ENCODE data around the gene MARVELD1. TPM values are rescaled to one million over a fixed set of nuclear protein-coding genes. Genes with fewer than 3 reads are reported as not detected.

Gene MARVELD1
- polyA plus RNA-seq, 2 of the 4 experiments (the other 2 are of a cell fraction), result 29.1 to 31.7 TPM

GRCh38 chr10:97676770-97677581, 36.6 kb upstream of the MARVELD1 start:
- DNase-seq (ENCODE audit: low read depth in 1 of 2, low spot score in 1 of 2) (peak; percentile 77 to 83), ATAC-seq (peak; percentile 57 to 74), FAIRE-seq (no peak)
- ChIA-PET POLR2A (interaction anchor here (0.6 to 1.3 kb wide), 2 partner anchors 10 to 37 kb away, joined by 3 to 5 read pairs; partner anchors contain the start of gene AVPI1), CTCF (interaction anchor here (0.6 to 37.6 kb wide), 22 partner anchors 10 to 1701 kb away, joined by 3 to 1127 read pairs (median 4); partner anchors contain the start of genes ANKRD2, AVPI1, MARVELD1 and ZFYVE27)
- Histone ChIP-seq H3K4me2 (no peak overlapping the region), H3K9me3 (no peaks in the 10 kb centered on the region), H3K4me1 (peaks cover 26% of the 10 kb centered on the region), H3K4me3 (no peak overlapping the region), H3K27ac (peak overlapping the region in 1 of 2 experiments; percentile 38; a peak in 1 of 6 replicates)
- WGBS (ENCODE audit: missing lambda C conversion rate), result 86% methylated on average over 2 of the region's 2 CpGs
- TF ChIP-seq, protein P1, sequence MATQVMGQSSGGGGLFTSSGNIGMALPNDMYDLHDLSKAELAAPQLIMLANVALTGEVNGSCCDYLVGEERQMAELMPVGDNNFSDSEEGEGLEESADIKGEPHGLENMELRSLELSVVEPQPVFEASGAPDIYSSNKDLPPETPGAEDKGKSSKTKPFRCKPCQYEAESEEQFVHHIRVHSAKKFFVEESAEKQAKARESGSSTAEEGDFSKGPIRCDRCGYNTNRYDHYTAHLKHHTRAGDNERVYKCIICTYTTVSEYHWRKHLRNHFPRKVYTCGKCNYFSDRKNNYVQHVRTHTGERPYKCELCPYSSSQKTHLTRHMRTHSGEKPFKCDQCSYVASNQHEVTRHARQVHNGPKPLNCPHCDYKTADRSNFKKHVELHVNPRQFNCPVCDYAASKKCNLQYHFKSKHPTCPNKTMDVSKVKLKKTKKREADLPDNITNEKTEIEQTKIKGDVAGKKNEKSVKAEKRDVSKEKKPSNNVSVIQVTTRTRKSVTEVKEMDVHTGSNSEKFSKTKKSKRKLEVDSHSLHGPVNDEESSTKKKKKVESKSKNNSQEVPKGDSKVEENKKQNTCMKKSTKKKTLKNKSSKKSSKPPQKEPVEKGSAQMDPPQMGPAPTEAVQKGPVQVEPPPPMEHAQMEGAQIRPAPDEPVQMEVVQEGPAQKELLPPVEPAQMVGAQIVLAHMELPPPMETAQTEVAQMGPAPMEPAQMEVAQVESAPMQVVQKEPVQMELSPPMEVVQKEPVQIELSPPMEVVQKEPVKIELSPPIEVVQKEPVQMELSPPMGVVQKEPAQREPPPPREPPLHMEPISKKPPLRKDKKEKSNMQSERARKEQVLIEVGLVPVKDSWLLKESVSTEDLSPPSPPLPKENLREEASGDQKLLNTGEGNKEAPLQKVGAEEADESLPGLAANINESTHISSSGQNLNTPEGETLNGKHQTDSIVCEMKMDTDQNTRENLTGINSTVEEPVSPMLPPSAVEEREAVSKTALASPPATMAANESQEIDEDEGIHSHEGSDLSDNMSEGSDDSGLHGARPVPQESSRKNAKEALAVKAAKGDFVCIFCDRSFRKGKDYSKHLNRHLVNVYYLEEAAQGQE (IDR thresholded peaks at IDR 0.05), result no peak
- TF ChIP-seq TP53 (CRISPR knock-in tag; IDR thresholded peaks at IDR 0.05) (no peak), ZNF302 (CRISPR knock-in tag; IDR thresholded peaks at IDR 0.05) (no peak), KDM5A (IDR thresholded peaks at IDR 0.05) (no peak), PHF8 (IDR thresholded peaks at IDR 0.05; ENCODE audit: borderline replicate concordance, low read depth) (no peak), ZFP36 (IDR thresholded peaks at IDR 0.05; ENCODE audit: borderline replicate concordance, partially characterized antibody) (no peak), NPAS2 (CRISPR knock-in tag; IDR thresholded peaks at IDR 0.05; ENCODE audit: borderline replicate concordance) (no peak), FOSB (CRISPR knock-in tag; IDR thresholded peaks at IDR 0.05) (no peak), POLR2AphosphoS2 (conservative IDR thresholded peaks at IDR 0.05; ENCODE audit: low read length) (0 out of 2 replicates have a peak, but pooled peaks have one; percentile 42), RNF2 (IDR thresholded peaks at IDR 0.05; ENCODE audit: borderline replicate concordance, low read depth) (no peak), HOXB13 (CRISPR knock-in tag; IDR thresholded peaks at IDR 0.05; ENCODE audit: low read depth) (no peak), CBX8 (IDR thresholded peaks at IDR 0.05) (no peak), CHD4 (IDR thresholded peaks at IDR 0.05; ENCODE audit: borderline replicate concordance) (no peak), SMC3 (IDR thresholded peaks at IDR 0.05) (peak; percentile 81), RFX5 (IDR thresholded peaks at IDR 0.05) (no peak), MAFK (IDR thresholded peaks at IDR 0.05; ENCODE audit: partially characterized antibody) (no peak), HOXA7 (CRISPR knock-in tag; IDR thresholded peaks at IDR 0.05) (peak; percentile 63; the same call in 1 of the 2 replicates), ESRRA (IDR thresholded peaks at IDR 0.05; ENCODE audit: borderline replicate concordance, low read length) (no peak), SREBF2 (IDR thresholded peaks at IDR 0.05) (no peak), POLR2A (IDR thresholded peaks at IDR 0.05; ENCODE audit: low read length) (no peak), EP300 (IDR thresholded peaks at IDR 0.05) (no peak), PBX3 (IDR thresholded peaks at IDR 0.05) (no peak), MYC (IDR thresholded peaks at IDR 0.05; ENCODE audit: borderline replicate concordance, low read length) (no peak), USF2 (IDR thresholded peaks at IDR 0.05) (no peak), FOXS1 (CRISPR knock-in tag; IDR thresholded peaks at IDR 0.05) (no peak), MAZ (IDR thresholded peaks at IDR 0.05; ENCODE audit: borderline replicate concordance, low read depth, low read length) (no peak), GATA3 (IDR thresholded peaks at IDR 0.05; ENCODE audit: borderline replicate concordance) (no peak), ZC3H11A (IDR thresholded peaks at IDR 0.05) (peak; percentile 21; the same call in 1 of the 2 replicates), EHMT2 (IDR thresholded peaks at IDR 0.05; ENCODE audit: low read depth) (no peak)
- TF ChIP-seq, protein P2, sequence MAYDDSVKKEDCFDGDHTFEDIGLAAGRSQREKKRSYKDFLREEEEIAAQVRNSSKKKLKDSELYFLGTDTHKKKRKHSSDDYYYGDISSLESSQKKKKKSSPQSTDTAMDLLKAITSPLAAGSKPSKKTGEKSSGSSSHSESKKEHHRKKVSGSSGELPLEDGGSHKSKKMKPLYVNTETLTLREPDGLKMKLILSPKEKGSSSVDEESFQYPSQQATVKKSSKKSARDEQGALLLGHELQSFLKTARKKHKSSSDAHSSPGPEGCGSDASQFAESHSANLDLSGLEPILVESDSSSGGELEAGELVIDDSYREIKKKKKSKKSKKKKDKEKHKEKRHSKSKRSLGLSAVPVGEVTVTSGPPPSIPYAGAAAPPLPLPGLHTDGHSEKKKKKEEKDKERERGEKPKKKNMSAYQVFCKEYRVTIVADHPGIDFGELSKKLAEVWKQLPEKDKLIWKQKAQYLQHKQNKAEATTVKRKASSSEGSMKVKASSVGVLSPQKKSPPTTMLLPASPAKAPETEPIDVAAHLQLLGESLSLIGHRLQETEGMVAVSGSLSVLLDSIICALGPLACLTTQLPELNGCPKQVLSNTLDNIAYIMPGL (CRISPR knock-in tag; IDR thresholded peaks at IDR 0.05; ENCODE audit: borderline replicate concordance), result no peak
- TF ChIP-seq, protein P3, sequence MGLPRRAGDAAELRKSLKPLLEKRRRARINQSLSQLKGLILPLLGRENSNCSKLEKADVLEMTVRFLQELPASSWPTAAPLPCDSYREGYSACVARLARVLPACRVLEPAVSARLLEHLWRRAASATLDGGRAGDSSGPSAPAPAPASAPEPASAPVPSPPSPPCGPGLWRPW (IDR thresholded peaks at IDR 0.05), result no peak
